B cell (primary cell): ENCODE measurements around the gene CERS6. TPM values are rescaled to one million over a fixed set of nuclear protein-coding genes. Genes with fewer than 3 reads are reported as not detected.

Source experiments
- ATAC-seq: fragments of 200-7000 bp; cut with Tn5 transposase; one replicate; pipeline ENCODE4 v1.10.0; 2021; ENCODE audit warnings: low read depth, mild to moderate bottlenecking, moderate number of reproducible peaks, moderate library complexity
- CTCF ChIA-PET: fragments of 350-600 bp; sonication (Branson Sonifier 250); formaldehyde crosslinking; loops from one replicate; lab custom pipeline; 2021; ENCODE audit warnings: antibody characterized with exemption, inconsistent platforms; lab: Charles Lee
- POLR2A ChIA-PET: fragments of 350-600 bp; sonication (Branson Sonifier 250); formaldehyde crosslinking; loops from one replicate; lab custom pipeline; 2021; ENCODE audit warnings: antibody characterized with exemption; lab: Charles Lee
- DNase-seq: peaks from one replicate; pipeline ENCODE4 v3.0.0; 2013
- H2AFZ ChIP-seq: 2 replicates; pipeline ENCODE4 v1.6.1; 2012; ENCODE audit warnings: mild to moderate bottlenecking, low read depth, low read length; ENCODE audit not compliant: insufficient read depth, poor library complexity, severe bottlenecking
- H3K27ac ChIP-seq, 2 donors: 1 replicate in 1 of 2; 2 replicates in 1 of 2; pipeline ENCODE4 v1.5.1; 2012 to 2013; ENCODE audit warnings: low read length in 2 of 2, mild to moderate bottlenecking in 2 of 2, moderate library complexity in 1 of 2
- H3K27me3 ChIP-seq, 4 experiments: fragments of 200-600 bp in 1 of 4; sonication (generic) in 1 of 4; replicated peaks in 1 of 4; 1 replicate in 2 of 4; 2 replicates in 2 of 4; pipeline versions ENCODE4 v1.6.1 to v1.7.0; 2013 to 2016; ENCODE audit warnings: low read length in 3 of 4, mild to moderate bottlenecking in 2 of 4, mixed read lengths in 1 of 4, moderate library complexity in 1 of 4; ENCODE audit not compliant: insufficient read depth in 4 of 4, control insufficient read depth in 3 of 4; ENCODE audit errors: control extremely low read depth in 1 of 4
- H3K36me3 ChIP-seq, 2 experiments: replicated peaks in 1 of 2; 1 replicate in 1 of 2; 2 replicates in 1 of 2; pipeline versions ENCODE4 v1.6.1 to v1.7.1; 2013; ENCODE audit warnings: low read length in 1 of 2; ENCODE audit not compliant: insufficient read depth in 2 of 2, control insufficient read depth in 1 of 2; ENCODE audit errors: control extremely low read depth in 1 of 2, extremely low read depth in 1 of 2
- H3K4me1 ChIP-seq, 2 donors: fragments of 200-600 bp in 1 of 2; sonication (generic) in 1 of 2; 1 replicate in 1 of 2; 2 replicates in 1 of 2; pipeline versions ENCODE4 v1.5.1 to v1.6.1; 2013 to 2017; ENCODE audit warnings: low read length in 2 of 2; ENCODE audit not compliant: control insufficient read depth in 2 of 2, insufficient read depth in 2 of 2
- H3K4me2 ChIP-seq: replicated peaks from 2 replicates; pipeline ENCODE3; 2012; ENCODE audit warnings: mild to moderate bottlenecking, low read depth, low read length; ENCODE audit not compliant: poor library complexity, severe bottlenecking
- H3K4me3 ChIP-seq, 5 experiments: fragments of 200-600 bp in 1 of 5; sonication (generic) in 1 of 5; 1 replicate in 3 of 5; 2 replicates in 2 of 5; pipeline versions ENCODE4 v1.5.1 to v1.7.0; 2011 to 2016; ENCODE audit warnings: low read length in 4 of 5, mild to moderate bottlenecking in 4 of 5, low read depth in 2 of 5, control low read depth in 1 of 5, moderate library complexity in 1 of 5; ENCODE audit not compliant: insufficient read depth in 1 of 5; ENCODE audit errors: control extremely low read depth in 1 of 5, extremely low read depth in 1 of 5
- H3K79me2 ChIP-seq: fragments of 200-600 bp; sonication (generic); one replicate; pipeline ENCODE4 v1.6.0; 2016; ENCODE audit warnings: low read length; ENCODE audit not compliant: control insufficient read depth, insufficient read depth
- H3K9ac ChIP-seq: fragments of 200-600 bp; sonication (generic); 2 replicates; pipeline ENCODE4 v1.6.1; 2017; ENCODE audit warnings: mild to moderate bottlenecking, low read length, moderate library complexity
- H3K9me3 ChIP-seq, 3 donors: one replicate each; pipeline versions ENCODE4 v1.6.1 to v1.7.1; 2013; ENCODE audit warnings: low read length in 2 of 3; ENCODE audit not compliant: control insufficient read depth in 2 of 3, insufficient read depth in 1 of 3; ENCODE audit errors: control extremely low read depth in 1 of 3
- H4K20me1 ChIP-seq: 2 replicates; pipeline ENCODE4 v1.6.0; 2012; ENCODE audit warnings: mild to moderate bottlenecking, low read length; ENCODE audit not compliant: insufficient read depth, control insufficient read depth, poor library complexity, severe bottlenecking
- H3K27ac Mint-ChIP-seq: one replicate; pipeline ENCODE4 v1.8.0; 2021; ENCODE audit warnings: mixed read lengths
- H3K27me3 Mint-ChIP-seq: one replicate; pipeline ENCODE4 v1.8.0; 2021; ENCODE audit warnings: mixed read lengths
- H3K4me1 Mint-ChIP-seq: one replicate; pipeline ENCODE4 v1.8.0; 2021; ENCODE audit warnings: mixed read lengths
- H3K4me3 Mint-ChIP-seq: one replicate; pipeline ENCODE4 v1.8.0; 2021; ENCODE audit warnings: mixed read lengths
- H3K9me3 Mint-ChIP-seq: one replicate; pipeline ENCODE4 v1.8.0; 2022; ENCODE audit warnings: mixed read lengths; ENCODE audit not compliant: insufficient read depth
- CTCF ChIP-seq: fragments of 200-600 bp; IDR thresholded peaks from one replicate; pipeline ENCODE4 v1.8.0; 2022; ENCODE audit warnings: antibody characterized with exemption, mild to moderate bottlenecking
- EZH2 ChIP-seq: IDR thresholded peaks from 2 replicates; pipeline ENCODE4 v1.6.1; 2012; ENCODE audit warnings: borderline replicate concordance, low read depth, mild to moderate bottlenecking, moderate library complexity, low read length; ENCODE audit not compliant: insufficient read depth, poor library complexity, severe bottlenecking
- WGBS: methylation state at CpG from one replicate; pipeline ENCODE4 v1.1.5; 2013; ENCODE audit warnings: missing lambda C conversion rate; ENCODE audit not compliant: insufficient coverage; 5-methylcytosine and 5-hydroxymethylcytosine counted together
- intact Hi-C: fragments of 100-400 bp; cut with micrococcal nuclease; formaldehyde crosslinking; loops from one replicate; pipeline ENCODE4 v1.10.0; 2022
- polyA plus RNA-seq: library from polyadenylated mRNA; depleted of rRNA; stranded (reverse); fragments of >200 nt; gene quantifications from 2 replicates; pipeline ENCODE4 v1.2.3, GENCODE V29; 2012
- total RNA-seq, 2 donors: library from RNA; stranded (reverse); fragments of 120-200 nt in 1 of 2; gene quantifications; 1 replicate in 1 of 2; 2 replicates in 1 of 2; pipeline versions ENCODE4 v1.2.3 to v1.2.4, GENCODE V29; 2013 to 2022

Gene CERS6
- total and polyA plus RNA-seq, 2 donors (not counting 1 experiment from before 2014, with no cell fraction given), result 2.2 to 5.5 TPM

DNA sequence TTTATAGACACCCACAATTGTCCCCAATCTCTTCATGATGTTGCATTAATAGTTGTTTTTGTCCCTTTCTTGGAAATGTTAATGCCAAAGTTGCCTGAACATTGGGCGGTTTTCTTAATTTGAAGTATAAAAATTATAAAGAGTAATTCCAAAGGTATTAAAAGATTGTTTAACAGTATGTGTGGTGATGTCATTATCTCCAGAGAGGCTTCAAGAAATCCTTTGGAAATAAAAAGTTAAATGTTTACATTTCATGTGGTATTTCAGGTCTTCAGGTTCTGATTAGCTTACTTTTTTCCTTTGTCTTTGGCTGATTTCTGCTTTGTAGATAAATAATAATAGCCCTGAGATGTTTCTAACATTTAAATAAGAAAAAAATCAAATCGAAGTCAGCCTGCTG is 317.1 kb downstream of the CERS6 start:
- Histone ChIP-seq H3K4me3 (no peak overlapping the region), H3K79me2 (no peaks in the 10 kb centered on the region), H3K4me2 (no peak overlapping the region), H3K9ac (no peak overlapping the region), H2AFZ (no peak overlapping the region), H3K27me3 (no peaks in the 10 kb centered on the region), H3K27ac (no peak overlapping the region), H3K4me1 (no peaks in the 10 kb centered on the region), H3K9me3 (peaks cover 0 to 3% (median 0%) of the 10 kb centered on the region in 3 donors), H3K36me3 (no peaks in the 10 kb centered on the region), H4K20me1 (no peaks in the 10 kb centered on the region)
- Mint-ChIP-seq H3K27ac (no peak overlapping the region), H3K4me1 (no peaks in the 10 kb centered on the region), H3K4me3 (no peak overlapping the region), H3K27me3 (no peaks in the 10 kb centered on the region), H3K9me3 (peaks cover 2% of the 10 kb centered on the region)
- POLR2A ChIA-PET, result no interaction called here
- ATAC-seq (no peak), DNase-seq (no peak)
- intact Hi-C loops, result no loop called here
- WGBS, result no CpG with 5 or more reads among the region's 2 CpGs
- TF ChIP-seq EZH2 (no peak), CTCF (no peak)
- CTCF ChIA-PET, result no interaction called here

DNA sequence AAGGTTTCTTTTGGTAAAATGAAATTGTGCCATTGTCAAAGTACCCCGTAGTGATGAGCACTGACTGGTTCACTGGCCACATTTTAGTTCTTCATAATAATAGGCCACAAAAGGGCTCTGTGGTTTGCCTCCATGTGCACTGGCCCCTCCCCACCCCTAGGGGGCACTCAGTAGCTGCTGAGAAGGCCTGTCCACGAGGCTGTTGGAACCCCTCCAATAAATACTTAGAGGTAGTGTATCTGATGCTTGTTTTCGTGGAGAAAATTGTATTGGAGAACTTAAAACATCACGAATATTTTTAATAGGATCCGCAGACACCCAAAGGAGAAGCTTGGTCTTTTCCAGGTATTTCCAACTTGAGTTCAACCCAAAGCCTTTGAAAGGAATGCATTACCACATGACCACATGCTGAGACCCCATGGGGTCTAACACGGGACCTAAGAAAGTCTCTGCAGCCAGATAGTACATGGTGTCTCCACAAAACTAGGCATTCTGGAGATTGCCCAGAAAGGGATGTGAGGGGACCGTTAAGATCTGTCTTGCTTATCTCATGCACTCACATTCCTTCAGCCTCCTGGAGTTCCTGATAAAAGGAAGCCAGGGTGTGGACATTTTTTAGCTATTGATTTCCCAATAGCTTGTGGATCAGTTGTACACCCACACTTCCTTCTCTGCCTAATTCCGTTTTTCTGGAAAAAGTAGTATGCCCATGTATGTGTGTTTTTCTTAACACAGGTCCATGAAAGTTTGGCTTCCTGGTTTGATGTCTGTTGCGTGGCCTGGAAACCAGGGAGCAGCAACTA is 317.8 kb downstream of the CERS6 start:
- no peak for DNase-seq
- Histone ChIP-seq H3K36me3 (no peaks in the 10 kb centered on the region), H3K27me3 (no peaks in the 10 kb centered on the region), H3K4me1 (no peaks in the 10 kb centered on the region), H2AFZ (no peak overlapping the region), H3K4me2 (no peak overlapping the region), H3K9ac (no peak overlapping the region), H3K4me3 (no peak overlapping the region), H3K27ac (no peak overlapping the region), H3K9me3 (peaks cover 0 to 3% (median 0%) of the 10 kb centered on the region in 3 donors), H4K20me1 (no peaks in the 10 kb centered on the region), H3K79me2 (no peaks in the 10 kb centered on the region)
- intact Hi-C loops, result no loop called here
- WGBS, result 100% methylated on average over 3 of the region's 9 CpGs
- ATAC-seq, result no peak
- Mint-ChIP-seq H3K4me3 (no peak overlapping the region), H3K27ac (no peak overlapping the region), H3K4me1 (no peaks in the 10 kb centered on the region), H3K9me3 (peaks cover 2% of the 10 kb centered on the region), H3K27me3 (no peaks in the 10 kb centered on the region)
- TF ChIP-seq EZH2, result no peak
- peak; percentile 25 for TF ChIP-seq CTCF
- POLR2A ChIA-PET, result no interaction called here
- CTCF ChIA-PET, result no interaction called here
